Measurements from ENCODE around the gene BMPR1B.

Gene BMPR1B

GRCh38 chr4:94960708-94961107, 203.0 kb downstream of the BMPR1B start:
- DNase-seq (ENCODE audit: low spot score): no peak

GRCh38 chr4:94961420-94961819, 203.7 kb downstream of the BMPR1B start:
- DNase-seq (ENCODE audit: low spot score): no peak

- DNase-seq (ENCODE audit: low spot score): no peak
These were observed 204.7 kb downstream of the BMPR1B start for GRCh38 chr4:94962484-94962883.

GRCh38 chr4:94965852-94966251, 208.1 kb downstream of the BMPR1B start:
- DNase-seq (ENCODE audit: low spot score): no peak

GRCh38 chr4:94968493-94968892, 210.7 kb downstream of the BMPR1B start:
- no peak for DNase-seq (ENCODE audit: low spot score)

GRCh38 chr4:94970650-94971049, 212.9 kb downstream of the BMPR1B start:
- no peak for DNase-seq (ENCODE audit: low spot score)

GRCh38 chr4:94974773-94975172, 217.0 kb downstream of the BMPR1B start:
- peak; percentile 35 for DNase-seq (ENCODE audit: low spot score)

- DNase-seq (ENCODE audit: low spot score): peak; percentile 60
These were observed 218.7 kb downstream of the BMPR1B start for GRCh38 chr4:94976371-94977011.

- DNase-seq (ENCODE audit: low spot score): no peak
These were observed 221.1 kb downstream of the BMPR1B start for GRCh38 chr4:94978904-94979303.

GRCh38 chr4:94979621-94980020, 221.9 kb downstream of the BMPR1B start:
- no peak for DNase-seq (ENCODE audit: low spot score)

GRCh38 chr4:94995684-94996394, 238.1 kb downstream of the BMPR1B start:
- DNase-seq (ENCODE audit: low spot score): peak; percentile 6

GRCh38 chr4:95000076-95000648, 242.4 kb downstream of the BMPR1B start:
- DNase-seq (ENCODE audit: low spot score): no peak

- no peak for DNase-seq (ENCODE audit: low spot score)
These were observed 247.2 kb downstream of the BMPR1B start for GRCh38 chr4:95004912-95005311.

GRCh38 chr4:95007998-95008397, 250.2 kb downstream of the BMPR1B start:
- no peak for DNase-seq (ENCODE audit: low spot score)

- no peak for DNase-seq (ENCODE audit: low spot score)
These were observed 255.5 kb downstream of the BMPR1B start for GRCh38 chr4:95013236-95013635.

- no peak for DNase-seq (ENCODE audit: low spot score)
These were observed 256.3 kb downstream of the BMPR1B start for GRCh38 chr4:95014068-95014467.

GRCh38 chr4:95017305-95018064, 259.7 kb downstream of the BMPR1B start:
- DNase-seq (ENCODE audit: low spot score): no peak

- DNase-seq (ENCODE audit: low spot score): no peak
These were observed 261.0 kb downstream of the BMPR1B start for GRCh38 chr4:95018785-95019184.

- no peak for DNase-seq (ENCODE audit: low spot score)
These were observed 262.8 kb downstream of the BMPR1B start for GRCh38 chr4:95020521-95020920.

- DNase-seq (ENCODE audit: low spot score): no peak
These were observed 263.3 kb downstream of the BMPR1B start for GRCh38 chr4:95021099-95021498.

GRCh38 chr4:95023110-95023509, 265.4 kb downstream of the BMPR1B start:
- DNase-seq (ENCODE audit: low spot score): no peak

GRCh38 chr4:95027905-95028618, 270.3 kb downstream of the BMPR1B start:
- DNase-seq (ENCODE audit: low spot score): no peak
